GM12865 (cell line): ENCODE measurements around the gene PRSS22.

Experiments
- DNase-seq: peaks from one replicate; pipeline ENCODE4 v3.0.0; 2010; ENCODE audit warnings: low read depth
- H3K4me3 ChIP-seq: 2 replicates; pipeline ENCODE4 v1.5.1; 2011; ENCODE audit warnings: mild to moderate bottlenecking, low read depth, low read length, control low read depth
- CTCF ChIP-seq: IDR thresholded peaks from 2 replicates; pipeline ENCODE4 v1.5.1; 2011; ENCODE audit warnings: low read length, control low read depth, low read depth, inconsistent platforms; ENCODE audit not compliant: insufficient read depth; ENCODE audit errors: missing control alignments

The PRSS22 gene

GRCh38 chr16:2822496-2822895 lies 35.5 kb downstream of the PRSS22 start:
- H3K4me3 ChIP-seq, result no peak overlapping the region
- no peak for TF ChIP-seq CTCF
- DNase-seq, result no peak

- DNase-seq, result no peak
- no peak for TF ChIP-seq CTCF
- H3K4me3 ChIP-seq, result no peak overlapping the region
Observed at GRCh38 chr16:2822158-2822495, 35.8 kb downstream of the PRSS22 start.

- TF ChIP-seq CTCF, result no peak
- DNase-seq, result no peak
- H3K4me3 ChIP-seq, result no peak overlapping the region
Observed at GRCh38 chr16:2821487-2822157, 36.3 kb downstream of the PRSS22 start.

GRCh38 chr16:2820836-2821486 lies 37.0 kb downstream of the PRSS22 start:
- no peak overlapping the region for H3K4me3 ChIP-seq
- no peak for DNase-seq
- no peak for TF ChIP-seq CTCF

- no peak for TF ChIP-seq CTCF
- no peak for DNase-seq
- H3K4me3 ChIP-seq, result no peak overlapping the region
Observed at GRCh38 chr16:2819939-2820835, 37.8 kb downstream of the PRSS22 start.

- no peak for TF ChIP-seq CTCF
- H3K4me3 ChIP-seq, result no peak overlapping the region
- DNase-seq, result no peak
Observed at GRCh38 chr16:2819179-2819938, 38.6 kb downstream of the PRSS22 start.
